Fibroblast of lung (primary cell): Measurements from ENCODE around the gene CLPTM1L.

Experiments
- CTCF ChIP-seq, 2 donors: IDR thresholded peaks in 1 of 2; conservative IDR thresholded peaks in 1 of 2; 1 replicate in 1 of 2; 2 replicates in 1 of 2; pipeline ENCODE4 v1.5.1; 2011 to 2012; ENCODE audit warnings: low read length in 2 of 2, control low read depth in 1 of 2, inconsistent platforms in 1 of 2, low read depth in 1 of 2, mild to moderate bottlenecking in 1 of 2
- EZH2 ChIP-seq: IDR thresholded peaks from 2 replicates; pipeline ENCODE4 v1.5.1; 2012; ENCODE audit warnings: low read length, control low read depth, mild to moderate bottlenecking; ENCODE audit errors: missing control alignments

- no peak for TF ChIP-seq CTCF (conservative IDR thresholded peaks at IDR 0.05 in 1 of 2, IDR thresholded peaks at IDR 0.05 in 1 of 2; ENCODE audit: low read depth in 1 of 2, low read length in 2 of 2)
- no peak for TF ChIP-seq EZH2
Observed at GRCh38 chr5:1272201-1272600, 72.7 kb downstream of the CLPTM1L start.
